Mammary epithelial cell (primary cell): ENCODE measurements around the gene MALT1.

Experiments
- CTCF ChIP-seq, 2 donors: IDR thresholded peaks in 1 of 2; conservative IDR thresholded peaks in 1 of 2; 2 replicates each; pipeline ENCODE4 v1.5.1; 2011 to 2012; ENCODE audit warnings: inconsistent platforms in 2 of 2, low read length in 2 of 2, mild to moderate bottlenecking in 2 of 2, control low read depth in 1 of 2, low read depth in 1 of 2; ENCODE audit not compliant: insufficient read depth in 1 of 2; ENCODE audit errors: extremely low read depth in 1 of 2
- EZH2 ChIP-seq: IDR thresholded peaks from 2 replicates; pipeline ENCODE4 v1.6.1; 2012; ENCODE audit warnings: low read length, inconsistent platforms, borderline replicate concordance

GRCh38 chr18:58639237-58639636, 32.0 kb upstream of the MALT1 start:
- TF ChIP-seq EZH2 (no peak), CTCF (conservative IDR thresholded peaks at IDR 0.05 in 1 of 2, IDR thresholded peaks at IDR 0.05 in 1 of 2; ENCODE audit: extremely low read depth in 1 of 2, insufficient read depth in 1 of 2, low read depth in 1 of 2, low read length in 2 of 2) (no peak)
